Measurements from ENCODE around the gene TEX22. TPM values are rescaled to one million over a fixed set of nuclear protein-coding genes. Genes with fewer than 3 reads are reported as not detected.

TEX22 gene
- total RNA-seq, 1 donor, result 0.27 TPM

DNA sequence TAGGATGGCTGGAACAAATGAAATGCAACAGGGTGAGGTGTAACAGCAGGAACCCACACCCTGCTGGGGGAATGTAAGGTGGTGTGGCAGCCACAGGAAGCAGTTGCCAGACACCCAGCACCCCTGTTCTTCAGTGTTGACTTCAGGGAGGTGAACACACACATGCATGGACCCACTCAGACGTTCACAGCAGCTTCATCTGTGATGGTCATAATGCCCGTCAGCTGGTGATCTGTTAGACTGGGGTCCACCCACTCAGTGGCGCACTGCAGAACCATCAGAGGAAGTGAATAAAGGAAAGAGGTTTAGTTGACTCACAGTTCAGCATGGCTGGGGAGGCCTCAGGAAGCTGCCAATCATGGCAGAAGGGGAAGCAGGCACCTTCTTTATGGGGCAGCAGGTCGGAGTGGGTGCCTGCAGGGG, 22.7 kb upstream of the TEX22 start:
- TF ChIP-seq, protein P1, sequence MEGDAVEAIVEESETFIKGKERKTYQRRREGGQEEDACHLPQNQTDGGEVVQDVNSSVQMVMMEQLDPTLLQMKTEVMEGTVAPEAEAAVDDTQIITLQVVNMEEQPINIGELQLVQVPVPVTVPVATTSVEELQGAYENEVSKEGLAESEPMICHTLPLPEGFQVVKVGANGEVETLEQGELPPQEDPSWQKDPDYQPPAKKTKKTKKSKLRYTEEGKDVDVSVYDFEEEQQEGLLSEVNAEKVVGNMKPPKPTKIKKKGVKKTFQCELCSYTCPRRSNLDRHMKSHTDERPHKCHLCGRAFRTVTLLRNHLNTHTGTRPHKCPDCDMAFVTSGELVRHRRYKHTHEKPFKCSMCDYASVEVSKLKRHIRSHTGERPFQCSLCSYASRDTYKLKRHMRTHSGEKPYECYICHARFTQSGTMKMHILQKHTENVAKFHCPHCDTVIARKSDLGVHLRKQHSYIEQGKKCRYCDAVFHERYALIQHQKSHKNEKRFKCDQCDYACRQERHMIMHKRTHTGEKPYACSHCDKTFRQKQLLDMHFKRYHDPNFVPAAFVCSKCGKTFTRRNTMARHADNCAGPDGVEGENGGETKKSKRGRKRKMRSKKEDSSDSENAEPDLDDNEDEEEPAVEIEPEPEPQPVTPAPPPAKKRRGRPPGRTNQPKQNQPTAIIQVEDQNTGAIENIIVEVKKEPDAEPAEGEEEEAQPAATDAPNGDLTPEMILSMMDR (IDR thresholded peaks at IDR 0.05; ENCODE audit: insufficient read depth, low read length), result no peak
- no peak for DNase-seq (ENCODE audit: low read depth)
- no peak overlapping the region for H3K4me3 ChIP-seq (ENCODE audit: low read depth, low read length)

DNA sequence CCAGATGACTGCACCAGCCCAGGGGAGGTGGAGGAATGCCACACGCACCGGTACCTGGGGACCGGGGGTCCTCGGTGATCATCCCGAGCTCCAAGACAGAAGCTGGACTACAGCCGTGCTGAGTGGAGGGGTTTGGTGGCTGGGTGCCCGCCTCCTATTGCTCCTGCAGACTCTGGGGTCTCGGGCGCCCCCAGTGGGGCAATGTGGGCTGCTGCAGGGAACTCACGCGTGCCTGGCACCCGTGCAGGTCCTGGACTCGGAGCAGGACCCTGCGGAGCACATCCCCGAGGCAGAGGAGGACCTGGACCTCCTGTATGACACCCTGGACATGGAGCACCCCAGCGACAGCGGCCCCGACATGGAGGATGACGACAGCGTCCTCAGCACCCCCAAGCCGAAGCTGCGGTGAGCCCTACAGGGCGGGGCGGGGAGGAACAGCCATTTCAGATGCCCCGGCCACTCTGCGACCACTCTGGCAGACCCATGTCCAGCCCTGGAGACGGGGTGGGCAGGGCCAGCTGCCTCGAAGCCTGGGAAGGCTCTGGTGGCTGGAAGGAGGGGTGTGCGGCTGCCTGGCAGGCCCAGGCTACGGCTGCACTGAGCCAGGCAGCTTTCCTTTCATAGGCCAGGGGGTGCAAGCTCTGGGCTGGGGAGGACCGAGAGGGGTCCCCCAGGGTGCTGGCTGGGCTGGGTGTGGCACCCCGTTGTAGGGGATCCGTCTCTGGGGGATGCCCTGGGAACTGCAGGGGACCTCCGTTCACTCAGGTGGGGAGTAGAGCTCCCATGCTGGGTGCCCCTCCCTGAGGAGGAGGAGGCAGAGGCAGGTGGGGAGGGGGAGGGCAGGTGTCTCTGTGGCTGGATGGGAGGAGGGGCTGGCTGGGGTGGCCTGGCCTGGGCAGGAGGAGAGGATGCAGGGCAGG, 21.6 kb upstream of the TEX22 start:
- TF ChIP-seq, protein P1 (IDR thresholded peaks at IDR 0.05; ENCODE audit: insufficient read depth, low read length), result no peak
- DNase-seq (ENCODE audit: low read depth), result no peak
- no peak overlapping the region for H3K4me3 ChIP-seq (ENCODE audit: low read depth, low read length)

DNA sequence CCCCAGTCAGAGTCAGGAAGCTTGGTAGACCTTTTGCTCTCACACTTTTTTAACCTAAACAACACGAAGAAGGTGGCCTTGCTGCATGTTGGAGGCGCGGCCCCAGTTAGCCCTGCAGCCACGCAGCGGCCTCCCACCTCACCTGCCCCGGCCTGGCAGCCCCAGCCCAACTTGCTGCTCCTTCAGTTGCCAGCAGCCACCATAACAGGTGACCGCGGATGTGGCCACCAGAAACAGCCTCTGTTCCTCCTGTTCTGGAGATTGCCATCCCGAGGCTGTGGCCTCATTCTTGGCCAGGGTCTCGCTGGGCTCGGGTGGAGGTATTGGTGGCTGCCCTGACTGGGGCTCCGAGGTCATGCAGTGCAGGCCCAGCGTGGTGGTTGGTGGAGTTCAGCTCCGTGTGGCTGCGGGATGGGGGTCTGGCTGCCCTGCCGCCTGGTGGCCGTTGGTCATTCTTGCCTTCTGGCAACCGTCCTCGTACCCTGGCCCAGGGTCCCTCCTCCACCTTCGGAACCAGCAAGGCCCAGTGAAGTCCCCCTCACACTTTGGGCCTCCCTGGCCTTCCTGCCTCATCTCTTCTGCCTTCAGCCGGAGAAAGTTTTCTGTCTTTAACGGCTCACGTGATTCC, 20.7 kb upstream of the TEX22 start:
- DNase-seq (ENCODE audit: low read depth), result no peak
- TF ChIP-seq, protein P1 (IDR thresholded peaks at IDR 0.05; ENCODE audit: insufficient read depth, low read length), result no peak
- no peak overlapping the region for H3K4me3 ChIP-seq (ENCODE audit: low read depth, low read length)

DNA sequence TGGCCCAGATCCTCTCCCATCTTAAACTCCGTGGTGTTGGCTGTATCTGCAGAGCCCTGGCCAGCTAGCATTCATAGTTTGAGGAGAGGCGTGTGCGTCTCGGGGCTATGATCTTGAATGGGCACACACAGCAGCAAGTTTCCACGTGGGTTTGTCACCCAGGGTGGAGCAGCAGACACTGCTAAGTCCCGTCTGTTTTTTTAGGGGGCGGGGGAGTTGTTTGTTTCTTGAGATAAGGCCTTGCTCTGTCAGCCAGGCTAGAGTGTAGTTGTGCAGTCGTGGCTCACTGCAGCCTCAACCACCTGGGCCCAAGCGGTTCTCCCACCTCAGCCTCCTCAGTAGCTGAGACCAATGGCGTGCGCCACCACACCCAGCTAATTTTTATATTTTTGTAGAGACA, 20.1 kb upstream of the TEX22 start:
- DNase-seq (ENCODE audit: low read depth), result no peak
- no peak overlapping the region for H3K4me3 ChIP-seq (ENCODE audit: low read depth, low read length)
- TF ChIP-seq, protein P1 (IDR thresholded peaks at IDR 0.05; ENCODE audit: insufficient read depth, low read length), result no peak

DNA sequence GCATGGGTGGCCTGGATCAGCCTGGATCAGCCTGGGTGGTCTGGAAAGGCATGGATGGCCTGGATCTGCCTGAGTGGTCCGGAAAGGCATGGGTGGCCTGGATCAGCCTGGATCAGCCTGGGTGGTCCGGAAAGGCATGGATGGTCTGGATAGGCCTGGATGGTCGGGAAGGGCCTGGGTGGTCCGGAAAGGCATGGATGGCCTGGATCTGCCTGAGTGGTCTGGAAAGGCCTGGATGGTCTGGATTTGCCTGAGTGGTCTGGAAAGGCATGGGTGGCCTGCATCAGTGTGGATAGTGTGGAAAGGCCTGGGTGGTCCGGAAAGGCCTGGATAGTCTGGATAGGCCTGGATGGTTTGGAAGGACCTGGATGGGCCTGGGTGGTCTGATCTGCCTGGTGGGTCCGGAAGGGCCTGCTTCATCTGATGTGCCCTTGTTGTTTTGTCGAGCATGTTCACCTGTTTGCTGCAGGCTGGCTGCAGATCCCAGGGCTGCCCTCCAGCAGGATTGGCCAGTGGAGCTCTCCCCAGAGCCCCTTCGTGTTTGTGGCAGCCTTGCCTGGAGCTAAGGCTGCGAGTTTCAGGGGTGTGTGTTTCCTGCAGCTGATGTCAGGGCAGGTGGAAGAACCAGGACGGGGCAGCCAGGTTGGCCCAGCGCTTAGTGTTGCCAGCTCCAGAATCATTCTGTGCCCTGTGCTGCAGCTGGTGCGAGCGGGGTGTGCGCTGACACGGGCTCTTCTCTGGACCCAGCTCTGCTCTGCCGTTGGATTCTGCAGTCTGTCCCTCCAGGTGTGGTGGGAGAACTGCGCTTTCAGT, 19.3 kb upstream of the TEX22 start:
- no peak for DNase-seq (ENCODE audit: low read depth)
- H3K4me3 ChIP-seq (ENCODE audit: low read depth, low read length), result no peak overlapping the region
- TF ChIP-seq, protein P1 (IDR thresholded peaks at IDR 0.05; ENCODE audit: insufficient read depth, low read length), result no peak

DNA sequence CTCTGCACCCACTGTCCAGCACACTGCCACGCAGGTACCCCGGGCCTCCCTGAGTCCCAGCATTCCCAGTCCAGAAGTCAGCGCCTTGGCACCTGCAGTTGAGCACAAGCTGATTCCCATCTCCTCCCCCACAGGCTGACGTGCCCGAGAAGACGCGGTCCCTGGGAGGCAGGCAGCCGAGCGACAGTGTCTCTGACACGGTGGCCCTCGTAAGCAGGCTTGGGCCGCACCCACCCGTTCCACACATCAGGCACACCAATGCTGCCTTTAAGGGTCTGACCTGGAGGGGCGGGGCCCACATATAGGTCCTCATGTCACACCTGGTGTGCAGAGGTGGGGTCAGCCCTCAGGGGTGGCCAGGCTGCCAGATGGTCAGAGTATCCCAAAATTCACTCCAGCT, 18.4 kb upstream of the TEX22 start:
- DNase-seq (ENCODE audit: low read depth), result no peak
- TF ChIP-seq, protein P1 (IDR thresholded peaks at IDR 0.05; ENCODE audit: insufficient read depth, low read length), result no peak
- H3K4me3 ChIP-seq (ENCODE audit: low read depth, low read length), result no peak overlapping the region

Data from fibroblast of the aortic adventitia (primary cell).